Measurements from ENCODE around the gene ATP5F1D. TPM values are rescaled to one million over a fixed set of nuclear protein-coding genes. Genes with fewer than 3 reads are reported as not detected.

The ATP5F1D gene
- total RNA-seq, 1 experiment from 2014 or later, result 179 TPM

DNA sequence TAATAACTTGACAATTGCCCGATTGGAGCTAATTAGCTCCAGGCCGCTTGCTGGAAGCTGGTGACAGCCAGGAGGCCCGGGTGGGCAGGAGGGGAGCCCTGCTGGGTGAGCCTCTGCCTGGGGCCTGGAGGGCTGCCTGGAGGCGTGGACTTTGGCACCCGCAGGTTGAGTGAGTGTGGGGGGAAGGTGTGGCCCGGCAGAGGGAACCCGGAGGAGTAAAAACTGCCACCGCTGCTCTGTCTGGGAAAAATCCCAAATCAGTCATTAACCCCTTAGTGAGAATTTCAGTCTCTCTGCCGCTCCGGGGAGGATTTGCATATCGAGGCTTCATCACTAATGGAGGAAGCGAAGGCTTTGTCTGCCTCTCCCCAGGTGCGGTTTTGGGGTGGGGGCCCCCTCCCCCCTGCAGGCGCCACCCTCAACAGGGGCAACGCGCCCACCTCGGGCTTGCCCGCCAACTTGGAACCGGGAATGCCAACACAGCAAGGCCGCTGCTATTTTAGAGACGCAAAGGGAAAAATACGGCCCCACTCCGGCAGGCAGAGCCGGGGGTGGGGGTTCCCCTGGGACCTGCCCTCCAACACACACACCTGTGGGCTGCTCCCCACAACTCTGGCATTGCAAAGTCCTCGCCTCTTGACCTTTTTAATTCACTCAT lies 50.3 kb downstream of the ATP5F1D start:
- no peaks in the 10 kb centered on the region for H3K4me1 ChIP-seq (ENCODE audit: insufficient read depth, low read length)
- no peak overlapping the region for H2AK5ac ChIP-seq (ENCODE audit: insufficient read length, low read length)
- no peak overlapping the region for H4K8ac ChIP-seq (replicated peaks; ENCODE audit: insufficient read length, low read depth, low read length)
- no peak overlapping the region for H3K4me2 ChIP-seq (ENCODE audit: insufficient read depth, insufficient read length, low read length)
- H2BK120ac ChIP-seq (ENCODE audit: low read depth, low read length, poor library complexity, severe bottlenecking), result no peak overlapping the region
- no peak overlapping the region for H2BK5ac ChIP-seq (ENCODE audit: insufficient read length, low read length)
- no peak overlapping the region for H2BK20ac ChIP-seq (ENCODE audit: low read depth, low read length, poor library complexity, severe bottlenecking)
- H3K4ac ChIP-seq (ENCODE audit: low read depth, low read length), result no peak overlapping the region
- no peak overlapping the region for H3T11ph ChIP-seq (ENCODE audit: low read length)
- no peaks in the 10 kb centered on the region for H3K9me3 ChIP-seq (ENCODE audit: control insufficient read depth, low read depth, low read length)
- Mint-ChIP-seq H3K4me1 (peaks cover 0 to 14% of the 10 kb centered on the region in 2 experiments; a peak in 2 of 4 replicates), H3K9me3 (no peaks in the 10 kb centered on the region), H3K27ac (no peak overlapping the region), H3K36me3 (ENCODE audit: insufficient read depth in 1 of 3, low read depth in 3 of 3) (no peaks in the 10 kb centered on the region), H3K4me3 (peak overlapping the region in 1 of 2 experiments; percentile 23; a peak in 1 of 5 replicates), H3K27me3 (ENCODE audit: low read depth) (peaks cover 13% of the 10 kb centered on the region)
- no peaks in the 10 kb centered on the region for H4K20me1 ChIP-seq (ENCODE audit: control insufficient read depth, insufficient read depth, insufficient read length)
- no peaks in the 10 kb centered on the region for H3K27me3 ChIP-seq (ENCODE audit: insufficient read depth, low read length)
- TF ChIP-seq, protein P1, sequence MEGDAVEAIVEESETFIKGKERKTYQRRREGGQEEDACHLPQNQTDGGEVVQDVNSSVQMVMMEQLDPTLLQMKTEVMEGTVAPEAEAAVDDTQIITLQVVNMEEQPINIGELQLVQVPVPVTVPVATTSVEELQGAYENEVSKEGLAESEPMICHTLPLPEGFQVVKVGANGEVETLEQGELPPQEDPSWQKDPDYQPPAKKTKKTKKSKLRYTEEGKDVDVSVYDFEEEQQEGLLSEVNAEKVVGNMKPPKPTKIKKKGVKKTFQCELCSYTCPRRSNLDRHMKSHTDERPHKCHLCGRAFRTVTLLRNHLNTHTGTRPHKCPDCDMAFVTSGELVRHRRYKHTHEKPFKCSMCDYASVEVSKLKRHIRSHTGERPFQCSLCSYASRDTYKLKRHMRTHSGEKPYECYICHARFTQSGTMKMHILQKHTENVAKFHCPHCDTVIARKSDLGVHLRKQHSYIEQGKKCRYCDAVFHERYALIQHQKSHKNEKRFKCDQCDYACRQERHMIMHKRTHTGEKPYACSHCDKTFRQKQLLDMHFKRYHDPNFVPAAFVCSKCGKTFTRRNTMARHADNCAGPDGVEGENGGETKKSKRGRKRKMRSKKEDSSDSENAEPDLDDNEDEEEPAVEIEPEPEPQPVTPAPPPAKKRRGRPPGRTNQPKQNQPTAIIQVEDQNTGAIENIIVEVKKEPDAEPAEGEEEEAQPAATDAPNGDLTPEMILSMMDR (conservative IDR thresholded peaks at IDR 0.05), result no peak
- peaks cover 2% of the 10 kb centered on the region; the same call in 1 of the 2 replicates for H3K79me2 ChIP-seq (ENCODE audit: insufficient read depth, low read length)
- H4K5ac ChIP-seq (ENCODE audit: insufficient read length, low read depth, low read length), result no peak overlapping the region
- DNase-seq, result no peak
- H3K56ac ChIP-seq (ENCODE audit: insufficient read length, low read depth, low read length), result no peak overlapping the region
- H3K23me2 ChIP-seq (ENCODE audit: insufficient read length, low read depth, low read length, poor library complexity, severe bottlenecking), result no peaks in the 10 kb centered on the region
- no peaks in the 10 kb centered on the region for H3K79me1 ChIP-seq (ENCODE audit: insufficient read depth, low read depth, low read length, poor library complexity, severe bottlenecking)
- H2AFZ ChIP-seq (ENCODE audit: low read length), result no peak overlapping the region
- no peak overlapping the region for H3K9ac ChIP-seq (ENCODE audit: extremely low read depth, insufficient read length, low read length)
- H3K27ac ChIP-seq (ENCODE audit: insufficient read length, low read depth, low read length), result no peak overlapping the region
- no peak overlapping the region for H4K91ac ChIP-seq (ENCODE audit: insufficient read length, low read depth, low read length)
- no peak overlapping the region for H3K23ac ChIP-seq (ENCODE audit: insufficient read length, low read depth, low read length)
- no peak overlapping the region for H2BK12ac ChIP-seq (ENCODE audit: insufficient read length, low read depth, low read length)
- WGBS (ENCODE audit: extremely low coverage, insufficient read length, low lambda C conversion rate), result no CpG with 5 or more reads among the region's 25 CpGs
- H2BK15ac ChIP-seq (ENCODE audit: low read depth, low read length), result no peak overlapping the region
- no peak overlapping the region for H3K14ac ChIP-seq (ENCODE audit: insufficient read depth, low read length)
- H3K18ac ChIP-seq (ENCODE audit: insufficient read length, low read depth, low read length), result no peak overlapping the region

All from H9 (cell line).